Upper lobe of left lung (tissue), 6 donors: Measurements from ENCODE around the gene RPL7A. TPM values are rescaled to one million over a fixed set of nuclear protein-coding genes. Genes with fewer than 3 reads are reported as not detected.

Experiments
- ATAC-seq, 2 donors: fragments of 200-7000 bp; cut with Tn5 transposase; one replicate each; pipeline ENCODE4 v1.9.1; 2022; ENCODE audit warnings: mild to moderate bottlenecking in 2 of 2, moderate library complexity in 2 of 2; ENCODE audit not compliant: low FRiP score in 2 of 2
- DNase-seq, 2 donors: peaks; one replicate each; pipeline ENCODE4 v3.0.0-alpha.2; 2019 to 2020
- H3K27ac ChIP-seq, 4 donors: fragments of 200-600 bp; sonication (generic); one replicate each; pipeline ENCODE4 v1.5.1; 2016 to 2019
- H3K27me3 ChIP-seq, 4 donors: fragments of 200-600 bp; sonication (generic); one replicate each; pipeline ENCODE4 v1.5.1; 2017 to 2019
- H3K36me3 ChIP-seq, 4 donors: fragments of 200-600 bp; sonication (generic); one replicate each; pipeline ENCODE4 v1.5.1; 2016 to 2019
- H3K4me1 ChIP-seq, 4 donors: fragments of 200-600 bp; sonication (generic); one replicate each; pipeline ENCODE4 v1.5.1; 2018 to 2019
- H3K4me3 ChIP-seq, 4 donors: fragments of 200-600 bp; sonication (generic); one replicate each; pipeline ENCODE4 v1.5.1; 2017 to 2019; ENCODE audit warnings: mild to moderate bottlenecking in 2 of 4, moderate library complexity in 1 of 4
- H3K9me3 ChIP-seq, 4 donors: fragments of 200-600 bp; sonication (generic); one replicate each; pipeline ENCODE4 v1.5.1; 2018 to 2019
- EP300 ChIP-seq, 4 donors: sonication (generic); formaldehyde crosslinking; IDR thresholded peaks; one replicate each; pipeline ENCODE4 v1.5.1; 2017; ENCODE audit warnings: antibody characterized with exemption in 4 of 4, control low read depth in 2 of 4
- POLR2A ChIP-seq, 4 donors: fragments of 450-650 bp; IDR thresholded peaks; one replicate each; pipeline ENCODE4 v1.5.1; 2016 to 2017; ENCODE audit warnings: antibody characterized with exemption in 4 of 4, mild to moderate bottlenecking in 2 of 4
- POLR2AphosphoS5 ChIP-seq, 2 donors: sonication (generic); formaldehyde crosslinking; IDR thresholded peaks; one replicate each; pipeline ENCODE4 v1.5.1; 2017; ENCODE audit warnings: antibody characterized with exemption in 2 of 2
- WGBS, 2 donors: methylation state at CpG; one replicate each; pipeline ENCODE4 v1.1.5; 2017 to 2018; 5-methylcytosine and 5-hydroxymethylcytosine counted together
- total RNA-seq, 6 donors: library from RNA; depleted of rRNA in 4 of 6; stranded (reverse); fragments of >200 nt in 4 of 6; gene quantifications; one replicate each; pipeline versions ENCODE4 v1.1.0 to v1.2.1, GENCODE V29; 2016 to 2021
- TF ChIP-seq, protein P1 (sequence below), 6 experiments: fragments of 450-650 bp in 4 of 6; fragments of 200-600 bp in 2 of 6; sonication (generic) in 2 of 6; IDR thresholded peaks; one replicate each; pipeline ENCODE4 v1.5.1; 2016 to 2019; ENCODE audit warnings: antibody characterized with exemption in 6 of 6
- donor health status: DM: no; HTN: no; CAD: no; lungs with moderate emphysema.
- donor health status: DM: no; HTN: yes; CAD: no; lungs with severe emphysema.

RPL7A gene
- total RNA-seq, 6 donors from 2014 or later = 840 to 1,613 (median 1,352) TPM

DNA sequence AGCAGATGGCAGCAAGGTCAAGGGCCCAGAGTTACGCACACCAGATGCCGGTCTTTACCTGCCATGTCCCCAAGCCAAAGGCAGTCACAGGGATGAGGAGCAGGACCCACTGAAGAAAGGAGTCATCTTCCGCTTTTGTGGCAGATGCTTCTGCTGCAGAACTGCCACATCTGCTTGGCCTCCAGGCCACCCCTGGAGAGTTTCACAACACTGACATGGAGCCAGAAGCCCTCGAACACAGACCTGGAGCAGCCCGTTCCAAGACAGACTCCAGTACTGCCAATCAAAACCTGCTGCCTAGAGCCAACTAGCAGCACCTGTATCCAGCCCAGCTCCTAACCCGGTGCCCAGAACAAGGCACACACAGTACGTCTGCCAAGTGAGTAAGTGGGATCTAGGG, 6.7 kb downstream of the RPL7A start:
- no peaks in the 10 kb centered on the region for H3K27me3 ChIP-seq
- peaks cover 28 to 49% (median 38%) of the 10 kb centered on the region in 4 donors for H3K36me3 ChIP-seq
- H3K9me3 ChIP-seq = no peaks in the 10 kb centered on the region
- no peak overlapping the region for H3K4me3 ChIP-seq
- peaks cover 24 to 50% (median 29%) of the 10 kb centered on the region in 4 donors for H3K4me1 ChIP-seq
- no peak for TF ChIP-seq POLR2A (IDR thresholded peaks at IDR 0.05)
- no peak for TF ChIP-seq POLR2AphosphoS5 (IDR thresholded peaks at IDR 0.05)
- no peak for TF ChIP-seq EP300 (IDR thresholded peaks at IDR 0.05)
- TF ChIP-seq, protein P1, sequence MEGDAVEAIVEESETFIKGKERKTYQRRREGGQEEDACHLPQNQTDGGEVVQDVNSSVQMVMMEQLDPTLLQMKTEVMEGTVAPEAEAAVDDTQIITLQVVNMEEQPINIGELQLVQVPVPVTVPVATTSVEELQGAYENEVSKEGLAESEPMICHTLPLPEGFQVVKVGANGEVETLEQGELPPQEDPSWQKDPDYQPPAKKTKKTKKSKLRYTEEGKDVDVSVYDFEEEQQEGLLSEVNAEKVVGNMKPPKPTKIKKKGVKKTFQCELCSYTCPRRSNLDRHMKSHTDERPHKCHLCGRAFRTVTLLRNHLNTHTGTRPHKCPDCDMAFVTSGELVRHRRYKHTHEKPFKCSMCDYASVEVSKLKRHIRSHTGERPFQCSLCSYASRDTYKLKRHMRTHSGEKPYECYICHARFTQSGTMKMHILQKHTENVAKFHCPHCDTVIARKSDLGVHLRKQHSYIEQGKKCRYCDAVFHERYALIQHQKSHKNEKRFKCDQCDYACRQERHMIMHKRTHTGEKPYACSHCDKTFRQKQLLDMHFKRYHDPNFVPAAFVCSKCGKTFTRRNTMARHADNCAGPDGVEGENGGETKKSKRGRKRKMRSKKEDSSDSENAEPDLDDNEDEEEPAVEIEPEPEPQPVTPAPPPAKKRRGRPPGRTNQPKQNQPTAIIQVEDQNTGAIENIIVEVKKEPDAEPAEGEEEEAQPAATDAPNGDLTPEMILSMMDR (IDR thresholded peaks at IDR 0.05) = no peak
- ATAC-seq (no peak), DNase-seq (no peak)
- H3K27ac ChIP-seq = no peak overlapping the region
- WGBS, 2 donors = 89% methylated on average over 7 of the region's 7 CpGs; no CpG with 5 or more reads in 1 of the 2 donors

DNA sequence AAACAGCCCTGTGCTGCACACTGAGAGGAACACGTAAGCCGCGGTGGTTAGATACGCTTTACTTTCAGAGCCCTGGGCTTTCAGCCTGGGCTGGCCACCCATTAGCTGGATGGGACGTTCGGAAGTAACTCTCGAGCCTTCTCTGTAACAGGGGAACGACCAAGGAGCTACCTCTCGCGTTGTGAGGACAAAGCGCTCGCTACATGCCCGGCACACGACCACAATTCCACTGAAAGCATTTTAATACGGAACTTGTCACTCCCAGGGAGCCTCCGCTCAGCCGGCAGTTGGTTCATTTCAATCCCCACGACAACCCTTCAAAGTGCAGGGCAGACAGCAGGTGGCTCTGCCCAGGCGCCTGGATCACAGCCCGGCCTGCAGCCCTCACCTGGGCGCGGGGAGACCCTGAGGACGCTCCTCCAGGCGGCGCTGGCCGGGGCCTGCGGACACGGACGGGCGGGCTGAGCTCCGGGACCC, 7.9 kb downstream of the RPL7A start:
- Histone ChIP-seq H3K27me3 (no peaks in the 10 kb centered on the region), H3K4me1 (peaks cover 24 to 43% (median 25%) of the 10 kb centered on the region in 4 donors), H3K27ac (peak overlapping the region; percentile 76 to 84 (median 82)), H3K36me3 (peaks cover 17 to 49% (median 34%) of the 10 kb centered on the region in 4 donors), H3K4me3 (peak overlapping the region; percentile 67 to 96 (median 90)), H3K9me3 (no peaks in the 10 kb centered on the region)
- ATAC-seq (no peak), DNase-seq (no peak)
- TF ChIP-seq EP300 (IDR thresholded peaks at IDR 0.05) = no peak
- TF ChIP-seq, protein P1 (IDR thresholded peaks at IDR 0.05) = no peak
- TF ChIP-seq POLR2AphosphoS5 (IDR thresholded peaks at IDR 0.05) = no peak
- no peak for TF ChIP-seq POLR2A (IDR thresholded peaks at IDR 0.05)
- 0 to 2% methylated on average over 16 to 21 of the region's 31 CpGs for WGBS, 2 donors

DNA sequence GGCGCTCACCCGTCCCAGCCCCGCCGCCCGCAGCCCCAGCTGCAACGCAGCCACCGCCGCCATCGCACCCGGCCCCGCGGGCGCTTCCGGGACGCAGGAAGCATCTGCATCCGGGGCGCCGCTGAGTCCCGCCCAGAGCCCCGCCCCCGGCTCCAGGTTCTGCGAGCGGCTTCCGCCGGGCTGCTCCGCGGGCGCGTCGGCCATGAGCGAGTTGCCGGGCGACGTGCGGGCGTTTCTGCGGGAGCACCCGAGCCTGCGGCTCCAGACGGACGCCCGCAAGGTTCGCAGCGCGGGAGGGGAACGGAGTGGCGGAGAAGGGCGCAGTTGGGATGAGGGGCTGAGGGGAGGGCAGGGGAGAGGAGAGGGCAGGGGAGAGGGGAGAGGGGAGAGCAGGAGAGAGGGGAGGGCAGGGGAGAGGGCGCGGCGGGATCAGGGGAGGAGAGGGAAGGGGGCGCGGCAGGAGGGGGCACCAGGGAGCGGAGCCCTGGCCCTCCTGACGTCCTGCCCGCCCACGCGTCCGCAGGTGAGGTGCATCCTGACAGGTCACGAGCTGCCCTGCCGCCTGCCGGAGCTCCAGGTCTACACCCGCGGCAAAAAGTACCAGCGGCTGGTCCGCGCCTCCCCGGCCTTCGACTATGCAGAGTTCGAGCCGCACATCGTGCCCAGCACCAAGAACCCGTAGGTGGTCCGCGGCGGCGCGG, 8.5 kb downstream of the RPL7A start, which contains the start of the genes SURF1 and SURF2:
Gene SURF1, minus strand, starts transcription at position 97 of the 701 bp plus-strand sequence. Its CDS starts 34 bp downstream, at position 63.
Gene SURF2, plus strand, starts transcription at position 160 of the 701 bp plus-strand sequence. Its CDS starts 43 bp downstream, at position 203.
- 1 to 3% methylated on average over 24 to 28 of the region's 78 CpGs for WGBS, 2 donors
- H3K4me1 ChIP-seq = peaks cover 24 to 43% (median 25%) of the 10 kb centered on the region in 4 donors
- H3K27me3 ChIP-seq = no peaks in the 10 kb centered on the region
- H3K4me3 ChIP-seq = peak within 1 kb of the TSS; percentile 75 to 96 (median 90)
- TF ChIP-seq, protein P1 (IDR thresholded peaks at IDR 0.05) = no peak
- TF ChIP-seq POLR2A (IDR thresholded peaks at IDR 0.05) (peak in 2 of 4 donors; percentile 39 to 80), POLR2AphosphoS5 (IDR thresholded peaks at IDR 0.05) (peak; percentile 81 to 84)
- H3K9me3 ChIP-seq = no peaks in the 10 kb centered on the region
- ATAC-seq (peak; percentile 88 to 96), DNase-seq (peak; percentile 94 to 98)
- peak within 1 kb of the TSS; percentile 76 to 84 (median 82) for H3K27ac ChIP-seq
- peaks cover 16 to 49% (median 34%) of the 10 kb centered on the region in 4 donors for H3K36me3 ChIP-seq

DNA sequence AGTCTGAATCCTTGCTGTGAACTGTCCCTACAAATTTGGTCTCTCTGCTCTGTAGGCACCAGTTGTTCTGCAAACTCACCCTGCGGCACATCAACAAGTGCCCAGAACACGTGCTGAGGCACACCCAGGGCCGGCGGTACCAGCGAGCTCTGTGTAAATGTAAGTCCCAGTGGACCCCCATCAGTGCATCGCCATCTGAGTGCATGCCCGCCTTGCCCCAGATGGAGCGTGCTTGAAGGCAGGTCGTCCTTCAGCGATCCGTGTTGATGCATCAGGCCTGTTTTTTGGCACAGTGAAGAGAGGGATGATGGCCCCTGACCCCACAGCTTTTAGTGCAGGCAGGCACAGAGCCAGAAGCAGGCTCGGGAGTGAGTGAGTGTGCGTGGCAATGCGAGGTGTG, 9.6 kb downstream of the RPL7A start:
- Histone ChIP-seq H3K36me3 (peaks cover 6 to 49% (median 34%) of the 10 kb centered on the region in 4 donors), H3K9me3 (no peaks in the 10 kb centered on the region), H3K27me3 (no peaks in the 10 kb centered on the region), H3K27ac (no peak overlapping the region), H3K4me3 (peak overlapping the region in 1 of 4 donors; percentile 96), H3K4me1 (peaks cover 24 to 43% (median 25%) of the 10 kb centered on the region in 4 donors)
- ATAC-seq = no peak
- TF ChIP-seq POLR2A (IDR thresholded peaks at IDR 0.05) = no peak
- no peak for TF ChIP-seq EP300 (IDR thresholded peaks at IDR 0.05)
- no peak for TF ChIP-seq POLR2AphosphoS5 (IDR thresholded peaks at IDR 0.05)
- TF ChIP-seq, protein P1 (IDR thresholded peaks at IDR 0.05) = no peak
- DNase-seq = no peak
- 75 to 87% methylated on average over 8 to 13 of the region's 14 CpGs for WGBS, 2 donors
